HG03469 (cell line): Measurements from ENCODE around the gene PTGFRN.
"Not testable (repeated sequence)": the region's sequence is repeated elsewhere in the genome, so short reads cannot be mapped to it uniquely, and the experiment has no call there.

ENCODE experiments used
- ATAC-seq: cut with Tn5 transposase; IDR thresholded peaks from one replicate; pipeline ENCODE4 v1.9.1; 2021; ENCODE audit warnings: mild to moderate bottlenecking, moderate library complexity, moderate number of reproducible peaks; ENCODE audit not compliant: unreplicated experiment

The PTGFRN gene

GRCh38 chr1:116962987-116963639 lies 53.4 kb downstream of the PTGFRN start:
- no peak for ATAC-seq

- ATAC-seq: no peak
Measured at GRCh38 chr1:116966791-116967190, 57.1 kb downstream of the PTGFRN start.

- ATAC-seq: no peak
Measured at GRCh38 chr1:116968724-116969123, 59.0 kb downstream of the PTGFRN start.

- ATAC-seq: no peak
Measured at GRCh38 chr1:116971258-116971860, 61.6 kb downstream of the PTGFRN start.

- ATAC-seq: no peak
Measured at GRCh38 chr1:116971965-116972673, 62.4 kb downstream of the PTGFRN start.

GRCh38 chr1:116972674-116973030 lies 62.9 kb downstream of the PTGFRN start:
- ATAC-seq: no peak

- not testable (repeated sequence) for ATAC-seq
Measured at GRCh38 chr1:116980309-116980708, 70.6 kb downstream of the PTGFRN start.

GRCh38 chr1:116981521-116982037 lies 71.9 kb downstream of the PTGFRN start:
- no peak for ATAC-seq

GRCh38 chr1:116982319-116983004 lies 72.7 kb downstream of the PTGFRN start:
- ATAC-seq: no peak

GRCh38 chr1:116983112-116983511 lies 73.4 kb downstream of the PTGFRN start:
- no peak for ATAC-seq

GRCh38 chr1:116983678-116984077 lies 74.0 kb downstream of the PTGFRN start:
- no peak for ATAC-seq

- ATAC-seq: no peak
Measured at GRCh38 chr1:116984406-116985160, 74.9 kb downstream of the PTGFRN start.

- ATAC-seq: no peak
Measured at GRCh38 chr1:116986421-116987255, 76.9 kb downstream of the PTGFRN start.

GRCh38 chr1:116987256-116987555 lies 77.5 kb downstream of the PTGFRN start:
- ATAC-seq: no peak

- no peak for ATAC-seq
Measured at GRCh38 chr1:116988248-116988647, 78.5 kb downstream of the PTGFRN start.

- ATAC-seq: no peak
Measured at GRCh38 chr1:116988908-116989307, 79.2 kb downstream of the PTGFRN start.

GRCh38 chr1:116989835-116990234 lies 80.1 kb downstream of the PTGFRN start:
- no peak for ATAC-seq

GRCh38 chr1:116990612-116991151 lies 81.0 kb downstream of the PTGFRN start:
- ATAC-seq: no peak

GRCh38 chr1:116991171-116991845 lies 81.6 kb downstream of the PTGFRN start:
- no peak for ATAC-seq
